Lower leg skin (tissue), 4 donors: ENCODE data around the gene PRDM16. TPM values are rescaled to one million over a fixed set of nuclear protein-coding genes. Genes with fewer than 3 reads are reported as not detected.

Experiments used
- DNase-seq, 2 donors: peaks; one replicate each; pipeline ENCODE4 v3.0.0-alpha.2; 2019; ENCODE audit warnings: low spot score in 2 of 2
- H3K4me3 ChIP-seq: fragments of 200-600 bp; sonication (generic); 2 replicates; pipeline ENCODE4 v1.5.1; 2017; ENCODE audit warnings: mild to moderate bottlenecking, low read depth; ENCODE audit not compliant: poor library complexity, severe bottlenecking
- CTCF ChIP-seq, 3 donors: fragments of 450-650 bp; IDR thresholded peaks; one replicate each; pipeline ENCODE4 v1.5.1; 2016; ENCODE audit warnings: antibody characterized with exemption in 3 of 3, mild to moderate bottlenecking in 3 of 3, moderate library complexity in 2 of 3
- POLR2A ChIP-seq, 2 donors: fragments of 450-650 bp; IDR thresholded peaks; one replicate each; pipeline ENCODE4 v1.6.1; 2016 to 2017; ENCODE audit warnings: antibody characterized with exemption in 2 of 2, mild to moderate bottlenecking in 1 of 2, moderate library complexity in 1 of 2
- WGBS, 2 donors: methylation state at CpG; one replicate each; pipeline ENCODE4 v1.1.5; 2018; 5-methylcytosine and 5-hydroxymethylcytosine counted together
- intact Hi-C: fragments of 100-400 bp; cut with DNase I; formaldehyde crosslinking; loops from one replicate; pipeline ENCODE4 v1.15.0; 2023; ENCODE audit warnings: low total_unique reads
- total RNA-seq, 4 donors: library from RNA; depleted of rRNA; stranded (reverse); fragments of >200 nt; gene quantifications; one replicate each; pipeline ENCODE4 v1.1.0, GENCODE V29; 2016

The PRDM16 gene
- total RNA-seq, 4 donors from 2014 or later = 0.08 to 0.91 (median 0.56) TPM; not detected in 1

DNA sequence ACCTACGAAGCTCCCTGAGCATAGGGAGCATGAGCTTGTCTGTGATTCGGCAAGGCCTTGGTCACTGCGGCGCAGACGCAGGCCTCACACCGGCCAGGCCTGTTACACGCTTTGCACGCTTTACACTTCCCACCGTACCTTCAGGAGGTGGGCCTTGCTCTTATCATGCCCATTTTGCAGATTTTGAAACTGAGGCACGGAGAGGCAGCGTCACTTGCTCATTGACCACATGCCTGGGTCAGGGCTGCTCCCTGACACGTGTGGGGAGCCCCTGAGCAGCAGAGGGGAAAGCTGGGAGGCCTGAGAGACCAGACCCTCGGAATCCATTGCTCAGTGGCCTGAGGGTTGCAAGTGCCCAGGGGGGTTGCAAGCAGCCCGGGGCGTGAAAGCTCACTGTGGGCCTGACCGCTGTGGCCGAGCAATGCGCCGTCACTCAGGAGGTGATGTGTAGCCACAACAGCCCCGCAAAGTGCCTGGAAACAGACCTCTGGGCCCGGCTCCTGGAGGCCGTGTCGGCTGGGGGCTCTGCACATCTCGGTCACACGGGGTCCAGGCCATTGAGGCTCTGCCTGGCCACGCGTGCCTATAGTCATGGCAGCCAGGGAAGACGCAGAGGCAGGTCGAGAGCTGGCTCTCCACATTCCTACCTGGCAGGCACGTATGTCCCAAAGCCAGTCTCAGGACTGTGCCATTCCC lies 392.4 kb downstream of the PRDM16 start:
- 87 to 92% methylated on average over 27 to 29 of the region's 30 CpGs for WGBS, 2 donors
- no peak overlapping the region for H3K4me3 ChIP-seq
- TF ChIP-seq POLR2A (IDR thresholded peaks at IDR 0.05) = no peak
- intact Hi-C loops = no loop called here
- DNase-seq = no peak

DNA sequence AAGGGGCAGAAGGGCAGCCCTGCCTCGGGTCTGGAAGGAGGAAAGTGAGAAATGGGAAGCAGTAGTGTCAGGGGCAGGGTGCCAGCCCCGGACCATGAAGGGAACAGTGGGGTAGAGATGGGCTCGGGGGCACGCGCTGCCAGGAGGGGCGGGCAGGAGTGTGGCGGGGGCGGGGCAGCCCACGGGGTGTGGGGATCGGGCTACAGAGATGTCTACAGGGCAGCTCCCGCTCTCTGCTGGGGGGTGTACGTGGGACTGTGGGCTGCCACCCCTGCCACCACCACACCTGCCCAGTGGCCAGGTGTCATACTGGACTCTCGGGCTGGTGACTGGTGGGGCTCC lies 392.9 kb downstream of the PRDM16 start:
- WGBS, 2 donors = 62 to 74% methylated on average over 13 of the region's 13 CpGs
- no peak overlapping the region for H3K4me3 ChIP-seq
- intact Hi-C loops = no loop called here
- no peak for TF ChIP-seq POLR2A (IDR thresholded peaks at IDR 0.05)
- no peak for TF ChIP-seq CTCF (IDR thresholded peaks at IDR 0.05)
- DNase-seq = no peak

DNA sequence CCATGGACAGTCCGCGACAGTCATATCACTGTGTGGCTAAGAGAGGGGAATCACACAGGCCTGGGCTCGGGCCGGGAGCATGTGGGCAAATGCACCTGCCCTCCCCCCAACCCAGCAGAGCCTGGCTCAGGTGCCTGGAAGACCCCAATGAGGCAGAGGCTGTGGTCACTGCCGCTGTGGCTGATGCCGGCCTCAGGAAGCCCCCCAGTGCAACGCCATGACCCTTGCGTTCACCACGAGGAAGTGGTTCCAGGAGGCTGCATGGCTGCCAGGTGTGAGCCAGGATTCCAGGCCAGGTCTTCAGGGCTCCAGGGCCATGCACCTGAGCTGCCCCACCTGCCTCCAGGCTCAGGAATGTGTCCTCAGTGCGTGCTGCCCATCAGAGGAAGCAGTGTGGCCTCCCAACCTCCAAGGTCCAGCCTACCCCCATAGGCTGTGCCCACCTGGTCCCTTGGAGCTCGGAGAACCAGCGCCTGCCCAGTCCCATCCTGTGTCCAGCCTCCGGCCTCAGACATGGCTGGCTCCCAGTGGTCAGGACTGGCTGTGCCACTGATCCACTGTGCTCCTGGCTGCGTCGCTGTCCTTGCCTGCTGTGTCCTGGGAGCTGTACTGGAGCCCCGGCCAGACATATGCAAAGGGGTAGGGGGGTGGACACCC lies 393.5 kb downstream of the PRDM16 start:
- H3K4me3 ChIP-seq = no peak overlapping the region
- DNase-seq = no peak
- TF ChIP-seq CTCF (IDR thresholded peaks at IDR 0.05) (no peak), POLR2A (IDR thresholded peaks at IDR 0.05) (no peak)
- 84% methylated on average over 15 to 16 of the region's 16 CpGs for WGBS, 2 donors
- intact Hi-C loops = no loop called here

DNA sequence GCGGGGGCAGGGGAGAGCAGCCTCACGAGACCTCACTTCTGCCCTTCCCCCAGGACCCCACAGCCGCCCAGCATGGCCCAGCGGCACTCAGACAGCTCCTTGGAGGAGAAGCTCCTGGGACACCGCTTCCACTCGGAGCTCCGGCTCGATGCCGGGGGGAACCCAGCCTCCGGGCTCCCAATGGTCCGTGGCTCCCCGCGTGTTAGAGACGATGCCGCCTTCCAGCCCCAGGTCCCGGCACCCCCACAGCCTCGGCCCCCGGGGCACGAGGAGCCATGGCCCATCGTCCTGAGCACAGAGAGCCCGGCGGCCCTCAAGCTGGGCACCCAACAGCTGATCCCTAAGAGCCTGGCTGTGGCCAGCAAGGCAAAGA lies 394.0 kb downstream of the PRDM16 start:
- WGBS, 2 donors = 79 to 88% methylated on average over 2 to 12 of the region's 22 CpGs
- no peak for DNase-seq
- no peak for TF ChIP-seq POLR2A (IDR thresholded peaks at IDR 0.05)
- TF ChIP-seq CTCF (IDR thresholded peaks at IDR 0.05) = no peak
- intact Hi-C loops = no loop called here
- H3K4me3 ChIP-seq = no peak overlapping the region

DNA sequence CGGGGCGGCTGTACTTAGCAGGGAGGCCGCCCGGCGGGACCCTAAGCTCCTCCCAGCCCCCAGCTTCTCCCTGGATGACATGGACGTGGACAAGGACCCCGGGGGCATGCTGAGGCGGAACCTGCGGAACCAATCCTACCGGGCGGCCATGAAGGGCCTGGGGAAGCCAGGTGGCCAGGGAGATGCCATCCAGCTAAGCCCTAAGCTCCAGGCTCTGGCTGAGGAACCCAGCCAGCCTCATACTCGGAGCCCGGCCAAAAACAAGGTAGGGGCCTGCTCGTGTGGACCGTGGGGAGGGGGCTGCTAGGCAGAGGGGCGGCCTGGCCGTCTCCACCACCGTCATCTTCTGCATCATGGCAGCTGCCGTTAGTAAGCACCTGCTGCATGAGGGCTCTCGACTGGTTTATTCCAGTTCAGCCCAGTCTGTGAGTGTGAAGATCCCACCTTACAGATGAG lies 394.4 kb downstream of the PRDM16 start:
- no peak for DNase-seq
- TF ChIP-seq POLR2A (IDR thresholded peaks at IDR 0.05) (no peak), CTCF (IDR thresholded peaks at IDR 0.05) (no peak)
- intact Hi-C loops = no loop called here
- H3K4me3 ChIP-seq = no peak overlapping the region
- 82 to 95% methylated on average over 12 to 17 of the region's 20 CpGs for WGBS, 2 donors

DNA sequence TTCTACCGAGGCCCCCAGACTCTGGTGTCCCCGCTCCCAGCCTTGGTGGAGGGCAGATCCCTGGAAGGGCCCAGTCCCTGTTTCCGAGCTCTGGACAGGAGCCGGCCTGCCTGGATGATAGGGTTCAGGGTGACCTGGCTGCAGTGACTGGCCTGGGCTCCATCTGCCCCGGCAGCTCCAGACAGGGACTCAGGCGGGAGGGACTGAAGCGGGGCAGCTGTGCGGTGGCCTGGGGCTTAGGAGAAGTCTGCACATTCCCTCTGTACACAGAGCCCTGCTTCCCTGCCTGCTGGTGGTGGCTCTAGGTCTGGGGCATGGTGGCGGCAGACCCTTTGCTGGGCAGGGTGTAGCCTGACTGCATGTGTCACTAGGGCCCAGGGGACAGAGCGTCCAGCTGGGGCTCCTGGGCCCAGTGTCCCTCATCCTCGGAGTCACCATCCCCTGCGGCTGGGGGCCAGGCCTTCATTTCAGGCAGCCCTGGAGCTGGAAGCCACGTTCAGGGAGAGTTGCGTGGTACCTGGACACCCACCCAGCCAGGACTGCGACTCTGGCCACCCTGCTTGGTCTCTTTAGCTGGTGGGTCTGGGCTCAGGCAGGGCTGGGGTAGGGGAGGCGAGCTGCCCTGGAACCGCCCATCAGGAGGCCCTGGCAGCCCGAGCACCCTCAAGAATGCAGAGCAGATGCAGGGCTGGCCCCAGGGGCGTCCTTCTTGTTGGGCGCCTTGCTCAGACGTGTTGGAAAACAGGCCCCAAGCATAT lies 395.1 kb downstream of the PRDM16 start:
- no peak for TF ChIP-seq POLR2A (IDR thresholded peaks at IDR 0.05)
- TF ChIP-seq CTCF (IDR thresholded peaks at IDR 0.05) = no peak
- 53% methylated on average over 9 to 15 of the region's 21 CpGs for WGBS, 2 donors
- DNase-seq = no peak
- intact Hi-C loops = no loop called here
- no peak overlapping the region for H3K4me3 ChIP-seq
